Transverse colon (tissue), 4 donors: ENCODE results near the gene BMP3.

Experiments
- CTCF ChIP-seq, 5 experiments: fragments of 200-600 bp in 3 of 5; fragments of 450-650 bp in 2 of 5; sonication (generic) in 3 of 5; IDR thresholded peaks; 1 replicate in 2 of 5; 2 replicates in 3 of 5; pipeline ENCODE4 v1.5.1; 2016 to 2017; ENCODE audit warnings: antibody characterized with exemption in 5 of 5, inconsistent platforms in 3 of 5, mild to moderate bottlenecking in 2 of 5, moderate library complexity in 1 of 5
- EP300 ChIP-seq: sonication (generic); formaldehyde crosslinking; IDR thresholded peaks from one replicate; pipeline ENCODE4 v1.6.1; 2017; ENCODE audit warnings: antibody characterized with exemption, low read depth
- POLR2AphosphoS5 ChIP-seq, 3 donors: sonication (generic); formaldehyde crosslinking; IDR thresholded peaks; one replicate each; pipeline ENCODE4 v1.6.1; 2016; ENCODE audit warnings: antibody characterized with exemption in 3 of 3

GRCh38 chr4:80989921-80990544, 40.5 kb upstream of the BMP3 start:
- TF ChIP-seq POLR2AphosphoS5 (IDR thresholded peaks at IDR 0.05) (no peak), CTCF (IDR thresholded peaks at IDR 0.05) (peak; percentile 64 to 74 (median 70)), EP300 (no peak)
